Liver (tissue), 9 donors: Measurements from ENCODE around the gene NOC4L. TPM values are rescaled to one million over a fixed set of nuclear protein-coding genes. Genes with fewer than 3 reads are reported as not detected.

Source experiments
- DNase-seq: peaks from one replicate; pipeline ENCODE4 v3.0.0-alpha.2; 2017; ENCODE audit warnings: low spot score
- H3K27ac ChIP-seq, 2 donors: one replicate each; pipeline ENCODE4 v1.7.0; 2013; ENCODE audit warnings: inconsistent platforms in 2 of 2, low read length in 2 of 2, control low read depth in 1 of 2, low read depth in 1 of 2, mild to moderate bottlenecking in 1 of 2
- H3K27me3 ChIP-seq, 4 donors: one replicate each; pipeline versions ENCODE4 v1.6.1 to v1.7.0; 2013; ENCODE audit warnings: low read length in 3 of 4, inconsistent platforms in 1 of 4, mild to moderate bottlenecking in 1 of 4, moderate library complexity in 1 of 4; ENCODE audit not compliant: control insufficient read depth in 4 of 4, insufficient read depth in 4 of 4
- H3K36me3 ChIP-seq, 4 donors: one replicate each; pipeline versions ENCODE4 v1.6.1 to v1.7.0; 2013; ENCODE audit warnings: low read length in 3 of 4, mild to moderate bottlenecking in 3 of 4, low read depth in 1 of 4, moderate library complexity in 1 of 4; ENCODE audit not compliant: control insufficient read depth in 4 of 4, insufficient read depth in 3 of 4
- H3K4me1 ChIP-seq, 4 donors: one replicate each; pipeline versions ENCODE4 v1.6.1 to v1.7.0; 2013; ENCODE audit warnings: low read length in 3 of 4, mild to moderate bottlenecking in 3 of 4, moderate library complexity in 1 of 4; ENCODE audit not compliant: control insufficient read depth in 4 of 4, insufficient read depth in 4 of 4
- H3K4me3 ChIP-seq, 3 donors: one replicate each; pipeline versions ENCODE4 v1.6.1 to v1.7.0; 2013; ENCODE audit warnings: low read length in 3 of 3, control low read depth in 1 of 3, low read depth in 1 of 3, mild to moderate bottlenecking in 1 of 3
- H3K9ac ChIP-seq, 2 donors: one replicate each; pipeline ENCODE4 v1.7.0; 2013; ENCODE audit warnings: low read length in 2 of 2, mild to moderate bottlenecking in 2 of 2, moderate library complexity in 2 of 2, control low read depth in 1 of 2, low read depth in 1 of 2
- H3K9me3 ChIP-seq, 4 donors: one replicate each; pipeline versions ENCODE4 v1.6.1 to v1.7.0; 2013; ENCODE audit warnings: low read length in 3 of 4; ENCODE audit not compliant: control insufficient read depth in 4 of 4
- CTCF ChIP-seq: fragments of 150-350 bp; IDR thresholded peaks from 2 replicates; pipeline ENCODE4 v1.5.1; 2017; ENCODE audit warnings: improper control_type of control experiment, low read depth, low read length; ENCODE audit not compliant: missing input control
- EGR1 ChIP-seq, 2 donors: IDR thresholded peaks; 2 replicates each; pipeline ENCODE4 v1.6.1; 2016 to 2018; ENCODE audit warnings: antibody characterized with exemption in 2 of 2, low read depth in 2 of 2
- FOXA1 ChIP-seq: IDR thresholded peaks from 2 replicates; pipeline ENCODE4 v1.6.1; 2016; ENCODE audit warnings: antibody characterized with exemption
- FOXA2 ChIP-seq: IDR thresholded peaks from 2 replicates; pipeline ENCODE4 v1.6.1; 2016; ENCODE audit warnings: antibody characterized with exemption
- GABPA ChIP-seq, 2 donors: IDR thresholded peaks in 1 of 2; conservative IDR thresholded peaks in 1 of 2; 2 replicates each; pipeline ENCODE4 v1.6.1; 2016; ENCODE audit warnings: antibody characterized with exemption in 2 of 2, mild to moderate bottlenecking in 1 of 2, moderate library complexity in 1 of 2
- HNF4A ChIP-seq, 2 donors: conservative IDR thresholded peaks; 2 replicates each; pipeline ENCODE4 v1.6.1; 2016; ENCODE audit warnings: antibody characterized with exemption in 2 of 2, mild to moderate bottlenecking in 2 of 2
- HNF4G ChIP-seq: IDR thresholded peaks from 2 replicates; pipeline ENCODE4 v1.6.1; 2016; ENCODE audit warnings: antibody characterized with exemption
- JUND ChIP-seq, 2 donors: IDR thresholded peaks; 2 replicates each; pipeline ENCODE4 v1.6.1; 2016; ENCODE audit warnings: antibody characterized with exemption in 2 of 2
- MAX ChIP-seq: IDR thresholded peaks from 2 replicates; pipeline ENCODE4 v1.6.1; 2016; ENCODE audit warnings: antibody characterized with exemption
- NR2F2 ChIP-seq: IDR thresholded peaks from 2 replicates; pipeline ENCODE4 v1.6.1; 2016; ENCODE audit warnings: antibody characterized with exemption
- RAD21 ChIP-seq, 2 donors: IDR thresholded peaks; 2 replicates each; pipeline ENCODE4 v1.6.1; 2016; ENCODE audit warnings: antibody characterized with exemption in 2 of 2, mild to moderate bottlenecking in 2 of 2
- REST ChIP-seq: IDR thresholded peaks from 2 replicates; pipeline ENCODE4 v1.6.1; 2016; ENCODE audit warnings: antibody characterized with exemption, mild to moderate bottlenecking
- RXRA ChIP-seq, 2 donors: IDR thresholded peaks; 2 replicates each; pipeline ENCODE4 v1.6.1; 2017 to 2018; ENCODE audit warnings: antibody characterized with exemption in 2 of 2, mild to moderate bottlenecking in 1 of 2
- SP1 ChIP-seq: IDR thresholded peaks from 2 replicates; pipeline ENCODE4 v1.6.1; 2018; ENCODE audit warnings: antibody characterized with exemption, mild to moderate bottlenecking
- TAF1 ChIP-seq: conservative IDR thresholded peaks from 2 replicates; pipeline ENCODE4 v1.6.1; 2016; ENCODE audit warnings: antibody characterized with exemption, mild to moderate bottlenecking
- YY1 ChIP-seq: IDR thresholded peaks from 2 replicates; pipeline ENCODE4 v1.6.1; 2016; ENCODE audit warnings: antibody characterized with exemption, mild to moderate bottlenecking
- WGBS: extraction: QIAGEN DNeasy Blood & Tissue Kit; methylation state at CpG from one replicate; pipeline ENCODE4 v1.1.7; 2013; 5-methylcytosine and 5-hydroxymethylcytosine counted together
- polyA plus RNA-seq, 2 donors: library from polyadenylated mRNA; stranded (reverse) in 1 of 2; unstranded in 1 of 2; fragments of 200-250 nt in 1 of 2; fragments of >200 nt in 1 of 2; fragmentation: Nextera tagmentation in 1 of 2; extraction: Ambion mirVana in 1 of 2; gene quantifications; one replicate each; pipeline versions ENCODE4 v1.2.1 to v1.2.3, GENCODE V29; 2013 to 2015
- total RNA-seq, 2 donors: library from RNA; depleted of rRNA; stranded (reverse); fragments of >200 nt; gene quantifications; one replicate each; pipeline ENCODE4 v1.2.3, GENCODE V29; 2014
- TF ChIP-seq, protein P1 (sequence below): IDR thresholded peaks from 2 replicates; pipeline ENCODE4 v1.6.1; 2016; ENCODE audit warnings: antibody characterized with exemption
- TF ChIP-seq, protein P2 (sequence below): IDR thresholded peaks from 2 replicates; pipeline ENCODE4 v1.6.1; 2016; ENCODE audit warnings: antibody characterized with exemption
- donor health status: healthy.
- donor health status: healthy.
- donor health status: healthy.
- donor health status: healthy.
- donor health status: healthy.

Gene NOC4L
- total and polyA plus RNA-seq, 4 donors, result 6.4 to 11.6 (median 8.4) TPM

- no peak for TF ChIP-seq REST
- TF ChIP-seq RAD21 (IDR thresholded peaks at IDR 0.05), result no peak
- TF ChIP-seq HNF4A (conservative IDR thresholded peaks at IDR 0.05), result no peak
- no peak for TF ChIP-seq YY1
- no peak for TF ChIP-seq SP1
- no peak for TF ChIP-seq HNF4G
These were observed 25.4 kb upstream of the NOC4L start (continued) for GRCh38 chr12:132118876-132119275.

DNA sequence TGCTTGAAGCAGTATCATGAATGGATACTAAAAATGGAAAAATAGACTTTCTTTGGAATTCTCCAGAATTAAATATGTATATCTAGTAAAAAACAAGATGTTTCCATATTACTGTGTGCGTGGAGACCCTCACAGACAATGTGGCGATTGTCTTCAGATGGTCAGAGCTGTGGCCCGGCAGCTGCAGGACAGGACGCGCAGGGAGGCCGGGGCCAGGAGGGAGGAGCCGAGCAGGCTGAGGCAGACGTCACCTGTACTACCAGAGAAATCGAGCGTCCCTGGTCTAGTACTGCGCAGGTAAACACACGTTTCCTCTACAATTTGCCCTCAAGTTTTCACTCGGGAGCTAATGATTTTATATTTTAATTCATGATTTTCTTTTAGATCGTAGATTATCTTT lies 23.0 kb upstream of the NOC4L start:
- H3K27me3 ChIP-seq, result no peaks in the 10 kb centered on the region
- no peak for DNase-seq
- no peak for TF ChIP-seq MAX
- no peak for TF ChIP-seq REST
- TF ChIP-seq TAF1, result no peak
- TF ChIP-seq FOXA2, result no peak
- no peak for TF ChIP-seq EGR1 (IDR thresholded peaks at IDR 0.05; ENCODE audit: low read depth in 2 of 2)
- no peak for TF ChIP-seq HNF4G
- TF ChIP-seq SP1, result no peak
- TF ChIP-seq GABPA (IDR thresholded peaks at IDR 0.05 in 1 of 2, conservative IDR thresholded peaks at IDR 0.05 in 1 of 2), result no peak
- no peak for TF ChIP-seq HNF4A (conservative IDR thresholded peaks at IDR 0.05)
- TF ChIP-seq, protein P1, sequence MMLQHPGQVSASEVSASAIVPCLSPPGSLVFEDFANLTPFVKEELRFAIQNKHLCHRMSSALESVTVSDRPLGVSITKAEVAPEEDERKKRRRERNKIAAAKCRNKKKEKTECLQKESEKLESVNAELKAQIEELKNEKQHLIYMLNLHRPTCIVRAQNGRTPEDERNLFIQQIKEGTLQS, result no peak
- no peak for TF ChIP-seq RXRA (IDR thresholded peaks at IDR 0.05)
- TF ChIP-seq YY1, result no peak
- TF ChIP-seq JUND (IDR thresholded peaks at IDR 0.05), result no peak
- TF ChIP-seq CTCF, result no peak
- TF ChIP-seq, protein P2, sequence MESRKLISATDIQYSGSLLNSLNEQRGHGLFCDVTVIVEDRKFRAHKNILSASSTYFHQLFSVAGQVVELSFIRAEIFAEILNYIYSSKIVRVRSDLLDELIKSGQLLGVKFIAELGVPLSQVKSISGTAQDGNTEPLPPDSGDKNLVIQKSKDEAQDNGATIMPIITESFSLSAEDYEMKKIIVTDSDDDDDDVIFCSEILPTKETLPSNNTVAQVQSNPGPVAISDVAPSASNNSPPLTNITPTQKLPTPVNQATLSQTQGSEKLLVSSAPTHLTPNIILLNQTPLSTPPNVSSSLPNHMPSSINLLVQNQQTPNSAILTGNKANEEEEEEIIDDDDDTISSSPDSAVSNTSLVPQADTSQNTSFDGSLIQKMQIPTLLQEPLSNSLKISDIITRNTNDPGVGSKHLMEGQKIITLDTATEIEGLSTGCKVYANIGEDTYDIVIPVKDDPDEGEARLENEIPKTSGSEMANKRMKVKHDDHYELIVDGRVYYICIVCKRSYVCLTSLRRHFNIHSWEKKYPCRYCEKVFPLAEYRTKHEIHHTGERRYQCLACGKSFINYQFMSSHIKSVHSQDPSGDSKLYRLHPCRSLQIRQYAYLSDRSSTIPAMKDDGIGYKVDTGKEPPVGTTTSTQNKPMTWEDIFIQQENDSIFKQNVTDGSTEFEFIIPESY, result no peak
- no peak for TF ChIP-seq FOXA1
- no peak for TF ChIP-seq NR2F2

More for the DNA sequence above, 23.0 kb upstream of the NOC4L start:
- Histone ChIP-seq H3K36me3 (peaks cover 11 to 40% (median 20%) of the 10 kb centered on the region in 4 donors), H3K4me1 (no peaks in the 10 kb centered on the region), H3K9me3 (no peaks in the 10 kb centered on the region), H3K27ac (no peak overlapping the region), H3K9ac (no peak overlapping the region), H3K4me3 (no peak overlapping the region)
- WGBS, result 97% methylated on average over 14 of the region's 14 CpGs
